Parathyroid adenoma (tissue), 2 donors: Measurements from ENCODE around the gene C8A.

Experiments
- H2AFZ ChIP-seq: fragments of 300-600 bp; sonication (generic); one replicate; pipeline ENCODE4 v1.7.0; 2017; ENCODE audit warnings: antibody characterized with exemption, mild to moderate bottlenecking
- H3K27ac ChIP-seq: fragments of 300-600 bp; sonication (generic); one replicate; pipeline ENCODE4 v1.7.0; 2017
- H3K27me3 ChIP-seq: fragments of 300-600 bp; sonication (generic); one replicate; pipeline ENCODE4 v1.7.0; 2017; ENCODE audit warnings: low read length; ENCODE audit not compliant: control insufficient read depth, insufficient read depth
- H3K36me3 ChIP-seq: fragments of 300-600 bp; sonication (generic); one replicate; pipeline ENCODE4 v1.7.0; 2017; ENCODE audit warnings: low read length; ENCODE audit not compliant: control insufficient read depth, insufficient read depth
- H3K4me1 ChIP-seq: fragments of 300-600 bp; sonication (generic); one replicate; pipeline ENCODE4 v1.7.0; 2017; ENCODE audit warnings: control low read depth
- H3K4me2 ChIP-seq: fragments of 300-600 bp; sonication (generic); one replicate; pipeline ENCODE4 v1.7.0; 2017; ENCODE audit warnings: low read length
- H3K4me3 ChIP-seq: fragments of 300-600 bp; sonication (generic); one replicate; pipeline ENCODE4 v1.7.0; 2017; ENCODE audit warnings: low read depth, low read length
- H3K79me2 ChIP-seq: fragments of 300-600 bp; sonication (generic); one replicate; pipeline ENCODE4 v1.7.0; 2017; ENCODE audit warnings: control low read depth
- H3K9ac ChIP-seq: fragments of 300-600 bp; sonication (generic); one replicate; pipeline ENCODE4 v1.7.0; 2017; ENCODE audit warnings: mild to moderate bottlenecking
- H3K9me3 ChIP-seq: fragments of 300-600 bp; sonication (generic); one replicate; pipeline ENCODE4 v1.7.0; 2017; ENCODE audit warnings: low read length; ENCODE audit not compliant: control insufficient read depth
- CTCF ChIP-seq: fragments of 300-600 bp; sonication (generic); IDR thresholded peaks from one replicate; pipeline ENCODE4 v1.7.0; 2017; ENCODE audit warnings: antibody characterized with exemption, mild to moderate bottlenecking
- donor health status: primary hyperparathyroidism.

Gene C8A

DNA sequence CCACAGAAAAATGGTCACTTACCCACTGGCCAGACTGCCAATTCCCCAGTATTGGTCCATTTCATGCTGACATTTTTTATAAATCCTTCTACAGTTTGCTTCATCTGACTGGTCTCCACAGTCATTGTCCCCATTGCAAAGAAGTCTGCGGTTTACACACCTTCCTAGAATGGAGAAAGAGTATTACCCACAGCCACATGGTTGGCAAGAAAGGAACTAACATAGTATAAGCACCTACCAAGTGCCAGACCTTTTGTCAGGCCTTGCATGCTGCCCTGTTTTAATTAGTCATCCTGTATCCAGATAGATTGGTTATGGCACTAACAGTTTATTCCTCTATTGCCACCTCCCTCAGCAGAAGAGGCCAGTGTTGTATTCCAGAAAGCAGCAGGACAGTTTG, 100.1 kb downstream of the C8A start:
- Histone ChIP-seq H3K36me3 (no peaks in the 10 kb centered on the region), H3K9me3 (no peaks in the 10 kb centered on the region), H3K4me1 (peaks cover 3% of the 10 kb centered on the region), H2AFZ (no peak overlapping the region), H3K79me2 (no peaks in the 10 kb centered on the region), H3K9ac (no peak overlapping the region), H3K4me3 (no peak overlapping the region), H3K4me2 (no peak overlapping the region), H3K27me3 (no peaks in the 10 kb centered on the region), H3K27ac (no peak overlapping the region)
- TF ChIP-seq CTCF: no peak

DNA sequence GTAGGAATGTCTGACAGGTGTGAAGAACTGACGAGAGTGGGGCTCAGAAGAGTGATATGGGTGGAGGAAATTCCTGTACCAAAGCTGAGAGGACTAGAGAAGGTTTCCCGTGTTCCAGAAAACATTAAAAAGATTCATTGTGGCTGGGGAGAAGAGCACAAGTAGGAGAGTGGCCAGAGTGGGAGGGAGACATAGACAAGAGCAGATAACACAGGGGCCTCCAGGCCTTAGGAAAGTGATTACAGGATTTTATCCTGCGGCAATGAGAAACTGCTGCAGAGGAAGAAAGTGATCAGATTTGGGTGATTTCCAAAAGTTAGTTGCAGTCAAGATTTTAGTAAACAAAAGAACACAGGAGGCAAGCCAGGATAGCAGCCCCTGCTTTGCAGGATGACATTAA, 103.3 kb downstream of the C8A start:
- H2AFZ ChIP-seq: no peak overlapping the region
- H3K9me3 ChIP-seq: no peaks in the 10 kb centered on the region
- TF ChIP-seq CTCF: no peak
- no peaks in the 10 kb centered on the region for H3K27me3 ChIP-seq
- peak overlapping the region; percentile 9 for H3K4me2 ChIP-seq
- H3K79me2 ChIP-seq: no peaks in the 10 kb centered on the region
- H3K4me3 ChIP-seq: no peak overlapping the region
- no peak overlapping the region for H3K9ac ChIP-seq
- H3K4me1 ChIP-seq: peaks cover 3% of the 10 kb centered on the region
- no peak overlapping the region for H3K27ac ChIP-seq
- no peaks in the 10 kb centered on the region for H3K36me3 ChIP-seq

DNA sequence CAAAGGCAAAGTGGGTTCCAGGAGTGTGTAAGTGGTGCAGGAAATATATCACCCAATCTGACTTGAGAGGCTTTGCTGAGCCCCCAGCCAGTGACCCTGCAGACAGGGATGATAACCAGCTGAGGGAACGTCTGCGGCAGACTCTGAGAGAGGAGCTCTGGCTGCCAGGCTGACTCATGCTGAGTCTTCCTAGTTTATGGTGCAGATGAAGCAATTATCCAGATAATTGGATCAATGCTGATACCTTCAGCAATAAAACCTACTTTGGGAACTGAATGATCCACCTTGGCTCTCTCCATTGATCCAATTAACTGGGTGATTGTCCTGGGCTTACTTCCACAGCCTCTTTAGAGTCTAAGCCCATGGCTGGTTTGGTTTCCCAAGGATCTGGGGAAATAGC, 103.9 kb downstream of the C8A start:
- no peak overlapping the region for H3K4me2 ChIP-seq
- TF ChIP-seq CTCF: no peak
- no peak overlapping the region for H3K9ac ChIP-seq
- no peaks in the 10 kb centered on the region for H3K27me3 ChIP-seq
- no peaks in the 10 kb centered on the region for H3K79me2 ChIP-seq
- H3K27ac ChIP-seq: no peak overlapping the region
- no peak overlapping the region for H2AFZ ChIP-seq
- H3K36me3 ChIP-seq: no peaks in the 10 kb centered on the region
- peaks cover 3% of the 10 kb centered on the region for H3K4me1 ChIP-seq
- H3K9me3 ChIP-seq: no peaks in the 10 kb centered on the region
- no peak overlapping the region for H3K4me3 ChIP-seq

GRCh38 chr1:56961426-56961825, 106.8 kb downstream of the C8A start:
- Histone ChIP-seq H3K9ac (no peak overlapping the region), H2AFZ (no peak overlapping the region), H3K4me2 (no peak overlapping the region), H3K27me3 (no peaks in the 10 kb centered on the region), H3K79me2 (no peaks in the 10 kb centered on the region), H3K36me3 (no peaks in the 10 kb centered on the region), H3K27ac (no peak overlapping the region), H3K4me1 (peaks cover 3% of the 10 kb centered on the region), H3K4me3 (no peak overlapping the region), H3K9me3 (no peaks in the 10 kb centered on the region)
- TF ChIP-seq CTCF: no peak

DNA sequence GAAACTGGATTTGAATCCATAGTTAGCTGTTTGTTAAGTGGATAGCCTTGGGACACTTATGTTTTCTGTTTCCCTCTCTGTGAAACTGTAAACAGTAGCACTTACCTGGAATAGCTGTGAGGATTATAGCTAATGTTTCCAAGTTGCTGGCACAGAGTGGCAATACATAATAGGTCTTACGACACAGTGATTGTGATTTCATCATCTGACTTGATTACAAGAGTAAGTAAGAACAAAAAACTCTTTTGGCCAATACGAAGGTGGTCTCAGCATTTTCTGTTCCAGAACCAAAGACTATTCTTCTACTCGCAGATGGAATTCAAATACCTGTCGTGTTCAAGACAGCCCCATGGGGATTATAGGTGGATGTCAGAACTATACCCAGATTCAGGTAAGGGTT, 109.1 kb downstream of the C8A start:
- no peak overlapping the region for H2AFZ ChIP-seq
- H3K27me3 ChIP-seq: no peaks in the 10 kb centered on the region
- H3K79me2 ChIP-seq: no peaks in the 10 kb centered on the region
- no peak overlapping the region for H3K4me2 ChIP-seq
- no peak overlapping the region for H3K4me3 ChIP-seq
- H3K4me1 ChIP-seq: no peaks in the 10 kb centered on the region
- no peaks in the 10 kb centered on the region for H3K36me3 ChIP-seq
- no peak for TF ChIP-seq CTCF
- H3K27ac ChIP-seq: no peak overlapping the region
- no peak overlapping the region for H3K9ac ChIP-seq
- H3K9me3 ChIP-seq: no peaks in the 10 kb centered on the region
